Fibroblast of skin of left quadriceps (primary cell): Measurements from ENCODE around the gene EPHB2.
"Not testable (repeated sequence)": the region's sequence is repeated elsewhere in the genome, so short reads cannot be mapped to it uniquely, and the experiment has no call there.

Source experiments
- DNase-seq, 2 experiments: peaks; one replicate each; pipeline ENCODE4 v3.0.0-alpha.2; 2013; ENCODE audit warnings: low read depth in 2 of 2

The EPHB2 gene

GRCh38 chr1:22710701-22711049 lies at the start of gene EPHB2:
EPHB2 (plus strand) TSS chr1:22710839; CDS start chr1:22710983, 144 bp downstream.
- no peak for DNase-seq

- DNase-seq: no peak
Observed at GRCh38 chr1:22661880-22662279, 48.8 kb upstream of the EPHB2 start.

GRCh38 chr1:22662318-22662717 lies 48.3 kb upstream of the EPHB2 start:
- DNase-seq: no peak

GRCh38 chr1:22662986-22663408 lies 47.6 kb upstream of the EPHB2 start:
- no peak for DNase-seq

- DNase-seq: no peak
Observed at GRCh38 chr1:22665752-22666151, 44.9 kb upstream of the EPHB2 start.

- DNase-seq: no peak
Observed at GRCh38 chr1:22666412-22666811, 44.2 kb upstream of the EPHB2 start.

- not testable (repeated sequence) for DNase-seq
Observed at GRCh38 chr1:22668840-22669239, 41.8 kb upstream of the EPHB2 start.

GRCh38 chr1:22670352-22670975 lies 40.2 kb upstream of the EPHB2 start:
- no peak for DNase-seq

- DNase-seq: no peak
Observed at GRCh38 chr1:22671999-22672398, 38.6 kb upstream of the EPHB2 start.

GRCh38 chr1:22673486-22674409 lies 36.9 kb upstream of the EPHB2 start:
- DNase-seq: peak; percentile 16 to 30

GRCh38 chr1:22674410-22674749 lies 36.3 kb upstream of the EPHB2 start:
- DNase-seq: no peak

GRCh38 chr1:22676151-22676550 lies 34.5 kb upstream of the EPHB2 start:
- not testable (repeated sequence) for DNase-seq

- DNase-seq: no peak
Observed at GRCh38 chr1:22676916-22677583, 33.6 kb upstream of the EPHB2 start.

GRCh38 chr1:22677931-22678896 lies 32.4 kb upstream of the EPHB2 start:
- DNase-seq: no peak

- DNase-seq: no peak
Observed at GRCh38 chr1:22680726-22681125, 29.9 kb upstream of the EPHB2 start.

GRCh38 chr1:22681556-22682276 lies 28.9 kb upstream of the EPHB2 start:
- no peak for DNase-seq

GRCh38 chr1:22683547-22683946 lies 27.1 kb upstream of the EPHB2 start:
- no peak for DNase-seq

GRCh38 chr1:22685591-22686059 lies 25.0 kb upstream of the EPHB2 start:
- DNase-seq: no peak

GRCh38 chr1:22687191-22687590 lies 23.4 kb upstream of the EPHB2 start:
- DNase-seq: no peak

- no peak for DNase-seq
Observed at GRCh38 chr1:22688466-22688865, 22.2 kb upstream of the EPHB2 start.

GRCh38 chr1:22689505-22689904 lies 21.1 kb upstream of the EPHB2 start:
- DNase-seq: peak; percentile 23 to 26
